HG02870 (cell line): Measurements from ENCODE around the gene ANKS6.

Experiments
- ATAC-seq: cut with Tn5 transposase; IDR thresholded peaks from one replicate; pipeline ENCODE4 v1.9.1; 2021; ENCODE audit warnings: mild to moderate bottlenecking, moderate library complexity; ENCODE audit not compliant: unreplicated experiment

The ANKS6 gene

GRCh38 chr9:98796364-98797101 is at the start of gene ANKS6:
ANKS6 (minus strand) TSS chr9:98796555; CDS start chr9:98796491, 64 bp downstream.
- ATAC-seq, result peak; percentile 81

DNA sequence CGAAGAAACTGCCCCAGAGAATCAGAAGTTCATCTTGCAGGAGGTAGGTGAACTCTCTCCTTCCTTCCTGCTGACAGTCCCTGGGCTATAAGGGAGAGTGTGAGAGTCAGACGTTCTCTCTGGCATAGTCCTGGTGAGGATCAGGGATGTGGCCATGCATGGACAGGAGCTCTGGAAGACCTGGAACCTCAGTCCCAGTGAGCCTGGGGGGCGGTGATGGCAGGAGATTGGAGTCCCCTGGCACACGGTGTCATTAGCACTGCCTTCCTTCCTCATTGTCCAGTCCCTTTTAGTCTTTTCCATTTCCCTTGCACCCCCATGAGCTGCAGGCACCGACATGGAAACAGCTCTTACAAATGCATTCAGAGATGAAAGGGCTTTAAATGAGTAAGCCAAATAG is 49.7 kb upstream of the ANKS6 start:
- no peak for ATAC-seq

- ATAC-seq, result no peak
Observed at GRCh38 chr9:98842510-98842909, 46.2 kb upstream of the ANKS6 start.

DNA sequence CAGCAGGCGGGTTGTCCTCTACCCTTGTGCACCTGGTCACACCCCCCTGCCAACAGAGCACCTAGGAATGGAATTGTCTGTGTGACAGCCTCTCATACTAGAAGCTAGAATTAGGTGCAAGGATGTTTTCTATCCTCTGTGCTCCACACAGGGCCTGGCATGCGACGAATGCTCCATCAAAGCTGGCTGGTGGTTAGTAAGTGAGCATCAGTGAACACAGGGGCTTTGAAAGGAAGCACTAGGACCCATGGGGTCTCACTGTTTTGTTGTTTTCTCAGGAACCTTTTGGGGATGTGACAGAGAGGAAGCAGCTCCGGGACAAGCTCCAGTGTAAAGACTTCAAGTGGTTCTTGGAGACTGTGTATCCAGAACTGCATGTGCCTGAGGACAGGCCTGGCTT is 43.4 kb upstream of the ANKS6 start:
- no peak for ATAC-seq

- no peak for ATAC-seq
Observed at GRCh38 chr9:98838868-98839565, 42.7 kb upstream of the ANKS6 start.

- ATAC-seq, result no peak
Observed at GRCh38 chr9:98838155-98838867, 42.0 kb upstream of the ANKS6 start.

DNA sequence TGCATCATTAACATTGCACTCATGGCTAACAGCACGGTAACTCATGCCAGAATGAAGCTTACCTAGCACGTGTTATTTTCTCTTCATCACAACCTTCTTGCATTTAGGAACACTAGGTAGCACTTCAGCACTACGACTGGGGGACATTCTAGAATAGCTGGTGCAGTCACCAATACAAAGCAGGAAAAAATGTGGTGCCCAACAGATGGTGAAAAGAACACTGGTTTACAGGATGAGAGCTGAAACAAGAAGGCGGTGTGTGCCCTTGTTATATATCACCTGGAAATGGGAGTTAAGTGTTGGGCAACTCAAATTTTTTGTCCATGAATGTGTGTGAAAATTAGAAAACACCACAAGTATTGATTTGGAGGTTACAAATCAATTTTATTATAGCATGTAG is 41.2 kb upstream of the ANKS6 start:
- no peak for ATAC-seq

DNA sequence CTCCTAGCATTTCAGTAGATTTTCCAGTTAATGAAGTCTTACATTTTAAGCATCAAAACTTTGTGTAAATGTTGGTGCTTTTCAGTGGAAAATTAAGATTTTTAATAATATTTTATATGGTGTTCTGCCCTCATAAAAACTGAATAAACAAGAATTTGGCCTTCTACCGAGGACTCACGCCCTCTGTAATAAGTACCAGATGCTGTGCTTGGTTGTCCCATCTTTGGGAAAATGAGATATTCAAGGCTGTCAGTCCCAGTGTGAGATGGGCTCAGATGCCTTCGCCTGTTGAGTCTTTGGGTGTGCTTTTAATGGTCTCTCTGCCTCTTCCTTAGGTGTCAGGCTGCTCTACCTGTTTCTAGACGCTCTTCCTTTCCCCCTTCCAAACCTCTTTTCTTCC is 39.9 kb upstream of the ANKS6 start:
- no peak for ATAC-seq

DNA sequence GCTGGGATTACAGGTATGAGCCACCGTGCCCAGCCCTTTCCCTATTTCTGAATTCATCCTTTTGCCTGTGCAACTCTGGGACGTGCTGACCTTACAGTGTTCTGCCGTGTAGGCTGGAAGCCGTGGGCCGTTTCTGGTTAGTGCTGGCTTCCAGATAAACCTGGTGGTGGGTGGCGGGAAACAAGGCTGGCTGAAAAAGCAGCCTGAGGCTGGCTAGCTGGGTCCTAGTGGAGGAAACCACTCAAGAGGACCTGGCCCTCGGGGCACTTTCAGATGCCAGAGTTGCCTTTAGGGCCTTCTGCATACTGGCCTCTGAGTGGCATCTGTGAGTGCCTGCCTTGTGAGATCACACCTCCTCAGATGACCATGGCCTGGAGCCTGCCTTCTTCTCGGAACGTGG is 38.0 kb upstream of the ANKS6 start:
- no peak for ATAC-seq

DNA sequence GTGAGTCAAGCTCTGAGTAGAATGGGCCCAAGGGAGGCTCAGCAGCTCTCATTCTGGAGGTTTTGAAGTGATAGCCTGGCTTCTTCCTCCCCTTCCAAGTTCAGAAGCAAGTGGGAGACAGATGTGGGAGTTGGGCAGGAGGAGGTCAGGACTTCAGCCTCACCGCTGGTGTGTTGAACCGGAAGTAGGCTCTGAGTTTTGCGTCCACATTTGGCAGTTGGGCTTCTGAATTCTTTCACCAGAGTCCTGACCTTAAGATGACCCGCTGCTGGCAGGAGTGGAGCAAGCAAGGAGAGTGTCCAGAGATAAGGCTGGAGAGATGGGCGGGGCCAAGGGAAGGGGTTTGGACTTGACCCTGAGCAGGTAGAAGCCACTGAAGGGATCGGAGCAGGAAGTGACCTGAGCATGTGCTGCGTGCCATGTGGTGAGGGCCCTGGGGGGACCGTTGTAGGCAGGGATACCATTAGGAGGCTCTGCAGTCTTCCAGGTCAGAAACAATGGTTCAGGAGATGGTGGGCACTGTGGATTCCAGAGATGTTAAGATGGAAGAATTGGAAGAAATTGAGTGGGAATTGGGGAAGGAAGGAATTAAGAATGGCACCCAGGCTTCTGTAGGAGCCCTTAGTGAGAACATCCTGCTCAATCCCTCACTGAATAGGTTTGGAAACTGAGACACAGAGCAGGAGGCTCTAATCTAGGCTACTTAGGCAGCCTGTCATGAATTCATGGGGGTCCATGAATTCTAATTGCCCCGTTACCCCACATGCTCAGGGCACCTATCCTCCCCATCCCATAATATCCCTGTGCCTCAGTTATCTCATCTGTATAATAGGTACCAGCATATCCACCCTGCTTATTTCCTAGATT is 37.0 kb upstream of the ANKS6 start:
- ATAC-seq, result no peak

DNA sequence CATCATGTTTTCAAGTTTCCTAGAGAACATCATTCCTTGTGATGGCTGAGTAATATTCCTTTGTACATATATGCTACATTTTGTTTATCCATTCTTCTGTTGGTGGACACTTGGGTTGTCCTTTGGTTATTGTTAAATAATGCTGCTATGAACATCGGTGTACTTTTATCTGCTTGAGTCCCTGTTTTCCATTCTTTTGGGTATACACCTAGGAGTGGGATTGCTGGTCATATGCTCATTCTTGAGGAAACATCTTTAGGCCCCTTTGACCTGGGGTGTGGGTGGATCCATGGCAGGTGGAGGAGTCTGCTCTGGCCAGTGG is 36.4 kb upstream of the ANKS6 start:
- no peak for ATAC-seq

GRCh38 chr9:98831696-98832095 is 35.3 kb upstream of the ANKS6 start:
- no peak for ATAC-seq

DNA sequence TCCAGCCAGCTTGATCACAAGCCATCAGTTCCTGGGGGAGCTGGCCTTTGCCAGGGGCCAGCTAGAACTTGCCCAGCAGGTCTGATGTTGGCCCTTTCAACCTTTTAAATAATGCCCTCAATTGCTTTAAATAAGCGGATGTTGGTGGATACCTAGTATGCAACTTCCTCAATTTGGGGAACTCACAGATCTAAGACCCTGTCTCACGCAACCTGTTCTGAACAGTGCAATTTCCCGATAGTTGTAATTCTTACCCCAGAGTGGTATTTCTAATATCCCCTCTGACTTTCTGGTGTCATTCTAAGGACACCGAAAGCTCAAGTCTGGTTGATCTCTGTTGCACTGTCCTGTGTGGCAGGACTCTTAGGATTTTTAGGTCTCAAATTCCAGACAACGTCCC is 34.2 kb upstream of the ANKS6 start:
- no peak for ATAC-seq

GRCh38 chr9:98829766-98830165 is 33.4 kb upstream of the ANKS6 start:
- no peak for ATAC-seq

GRCh38 chr9:98826716-98827115 is 30.4 kb upstream of the ANKS6 start:
- no peak for ATAC-seq

DNA sequence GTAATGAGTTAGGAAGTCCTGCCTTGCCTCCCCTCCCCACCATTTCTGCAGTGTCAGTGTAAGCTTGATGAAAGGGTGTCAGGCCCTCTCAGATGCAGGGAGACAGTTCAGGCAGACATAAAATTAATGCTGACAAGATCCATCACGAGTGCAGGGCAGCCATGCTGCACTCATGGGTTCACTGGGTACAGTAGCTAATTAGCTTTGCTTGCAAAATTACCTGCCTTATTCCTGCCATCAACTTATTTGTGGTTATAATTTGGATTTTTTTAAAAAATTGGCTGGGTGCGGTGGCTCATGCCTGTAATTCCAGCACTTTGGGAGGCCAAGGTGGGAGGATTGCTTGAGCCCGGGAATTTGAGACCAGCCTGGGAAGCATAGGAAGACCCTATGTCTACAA is 29.1 kb upstream of the ANKS6 start:
- ATAC-seq, result no peak

DNA sequence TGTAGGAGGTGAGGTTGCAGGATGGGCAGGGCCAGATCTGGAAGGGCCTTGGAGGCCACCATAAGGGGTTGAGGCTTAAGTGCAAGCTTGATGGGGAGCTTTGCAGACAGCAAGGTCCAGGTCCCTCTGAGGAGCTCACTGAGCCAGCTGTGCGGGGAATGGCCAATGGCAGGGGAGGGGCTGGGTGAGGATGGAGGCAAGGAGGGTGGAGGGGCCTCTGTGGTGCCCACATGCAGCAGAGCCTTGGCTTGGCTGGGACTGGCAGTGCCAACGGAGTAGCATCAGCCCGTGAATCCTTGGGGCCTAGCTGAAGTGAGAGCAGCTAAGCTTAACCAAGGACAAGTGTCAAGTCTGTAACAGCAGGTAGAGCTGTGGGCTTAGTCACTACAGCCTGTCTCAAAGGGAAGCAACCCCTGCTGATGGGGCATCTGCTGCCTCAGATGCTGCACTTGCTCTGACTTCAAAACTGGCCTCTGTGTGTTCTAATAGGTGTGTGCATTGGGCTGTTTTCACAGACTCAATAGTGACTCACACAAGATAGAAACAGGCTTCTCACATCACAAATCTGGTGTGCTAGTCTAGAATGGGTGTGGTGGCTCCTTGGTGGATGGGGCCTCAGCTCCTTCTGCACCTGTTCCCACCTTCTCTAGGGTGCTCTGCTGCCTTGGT is 27.4 kb upstream of the ANKS6 start:
- no peak for ATAC-seq

DNA sequence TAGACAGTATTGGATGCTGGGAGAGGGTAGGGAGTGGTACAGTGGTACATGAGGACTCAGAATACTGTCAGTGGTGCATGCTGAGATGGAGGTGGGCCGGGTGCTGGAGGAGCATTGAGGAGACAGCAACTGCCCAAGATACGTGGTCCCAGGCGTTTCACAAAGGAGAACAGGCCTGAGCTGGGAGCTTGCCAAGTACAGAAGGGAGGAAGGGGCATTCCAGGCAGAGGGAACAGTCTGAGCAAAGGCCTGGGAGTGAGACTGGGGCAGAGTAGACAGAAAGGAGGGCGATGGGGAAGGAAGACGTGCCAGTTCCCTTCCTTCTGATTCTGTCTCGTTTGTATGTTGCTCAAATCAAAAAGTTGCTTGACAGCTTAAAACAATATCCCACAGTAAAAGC is 26.3 kb upstream of the ANKS6 start:
- ATAC-seq, result no peak

DNA sequence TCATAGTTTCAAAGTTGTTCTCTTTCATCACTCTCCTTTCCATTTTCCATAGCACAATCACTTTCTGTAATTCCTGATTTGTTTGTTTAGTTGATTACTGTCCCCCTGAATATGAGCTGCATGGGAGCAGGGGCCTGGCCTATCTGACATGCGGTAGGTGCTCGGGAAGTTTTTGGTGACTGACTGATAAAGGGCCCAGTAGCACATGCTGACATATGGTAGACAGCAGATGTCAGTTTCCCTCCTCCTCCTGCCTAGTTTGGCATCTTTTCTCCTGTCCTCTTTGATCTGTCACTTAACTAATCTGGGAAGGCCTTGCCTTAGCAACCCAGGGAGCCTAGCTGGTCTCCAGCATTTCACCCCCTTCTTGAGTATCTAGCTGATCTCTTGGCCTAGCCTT is 25.5 kb upstream of the ANKS6 start:
- no peak for ATAC-seq

- no peak for ATAC-seq
Observed at GRCh38 chr9:98819231-98819630, 22.9 kb upstream of the ANKS6 start.

GRCh38 chr9:98818764-98819163 is 22.4 kb upstream of the ANKS6 start:
- ATAC-seq, result no peak
